ENCODE measurements around the gene OAS3.
"Not testable (repeated sequence)": the region's sequence is repeated elsewhere in the genome, so short reads cannot be mapped to it uniquely, and the experiment has no call there.

OAS3 gene

GRCh38 chr12:112916270-112916669 is 22.0 kb upstream of the OAS3 start:
- Histone ChIP-seq H3K4me3 (replicated peaks; ENCODE audit: low read depth, low read length) (no peak overlapping the region), H3K27me3 (replicated peaks; ENCODE audit: control insufficient read depth, insufficient read depth, low read length) (no peaks in the 10 kb centered on the region), H3K36me3 (ENCODE audit: control insufficient read depth, insufficient read depth, low read length) (peaks cover 28% of the 10 kb centered on the region)
- DNase-seq (ENCODE audit: extremely low read depth, insufficient read length), result no peak
- TF ChIP-seq CTCF (IDR thresholded peaks at IDR 0.05; ENCODE audit: insufficient read depth, low read length, poor library complexity, severe bottlenecking), result no peak

GRCh38 chr12:112919121-112919520 is 19.2 kb upstream of the OAS3 start:
- H3K4me3 ChIP-seq (replicated peaks; ENCODE audit: low read depth, low read length), result no peak overlapping the region
- no peak for TF ChIP-seq CTCF (IDR thresholded peaks at IDR 0.05; ENCODE audit: insufficient read depth, low read length, poor library complexity, severe bottlenecking)

GRCh38 chr12:112924986-112925385 is 13.3 kb upstream of the OAS3 start:
- H3K27me3 ChIP-seq (replicated peaks; ENCODE audit: control insufficient read depth, insufficient read depth, low read length), result no peaks in the 10 kb centered on the region
- TF ChIP-seq CTCF (IDR thresholded peaks at IDR 0.05; ENCODE audit: insufficient read depth, low read length, poor library complexity, severe bottlenecking), result no peak
- H3K36me3 ChIP-seq (ENCODE audit: control insufficient read depth, insufficient read depth, low read length), result peaks cover 4% of the 10 kb centered on the region
- DNase-seq (ENCODE audit: extremely low read depth, insufficient read length), result no peak
- H3K4me3 ChIP-seq (replicated peaks; ENCODE audit: low read depth, low read length), result no peak overlapping the region

More at GRCh38 chr12:112919121-112919520, 19.2 kb upstream of the OAS3 start:
- no peaks in the 10 kb centered on the region for H3K27me3 ChIP-seq (replicated peaks; ENCODE audit: control insufficient read depth, insufficient read depth, low read length)
- peaks cover 24% of the 10 kb centered on the region for H3K36me3 ChIP-seq (ENCODE audit: control insufficient read depth, insufficient read depth, low read length)
- DNase-seq (ENCODE audit: extremely low read depth, insufficient read length), result no peak

GRCh38 chr12:112926416-112927033 is 11.7 kb upstream of the OAS3 start:
- not testable (repeated sequence) for H3K27me3 ChIP-seq (replicated peaks; ENCODE audit: control insufficient read depth, insufficient read depth, low read length); H3K36me3 ChIP-seq (ENCODE audit: control insufficient read depth, insufficient read depth, low read length); DNase-seq (ENCODE audit: extremely low read depth, insufficient read length); H3K4me3 ChIP-seq (replicated peaks; ENCODE audit: low read depth, low read length)

- TF ChIP-seq CTCF (IDR thresholded peaks at IDR 0.05; ENCODE audit: insufficient read depth, low read length, poor library complexity, severe bottlenecking), result no peak
- Histone ChIP-seq H3K4me3 (replicated peaks; ENCODE audit: low read depth, low read length) (no peak overlapping the region), H3K27me3 (replicated peaks; ENCODE audit: control insufficient read depth, insufficient read depth, low read length) (no peaks in the 10 kb centered on the region), H3K36me3 (ENCODE audit: control insufficient read depth, insufficient read depth, low read length) (no peaks in the 10 kb centered on the region)
- DNase-seq (ENCODE audit: extremely low read depth, insufficient read length), result no peak
Measured at GRCh38 chr12:112927475-112927874, 10.8 kb upstream of the OAS3 start.

- TF ChIP-seq CTCF (IDR thresholded peaks at IDR 0.05; ENCODE audit: insufficient read depth, low read length, poor library complexity, severe bottlenecking), result no peak
- no peak for DNase-seq (ENCODE audit: extremely low read depth, insufficient read length)
- H3K27me3 ChIP-seq (replicated peaks; ENCODE audit: control insufficient read depth, insufficient read depth, low read length), result no peaks in the 10 kb centered on the region
- no peaks in the 10 kb centered on the region for H3K36me3 ChIP-seq (ENCODE audit: control insufficient read depth, insufficient read depth, low read length)
- H3K4me3 ChIP-seq (replicated peaks; ENCODE audit: low read depth, low read length), result no peak overlapping the region
Measured at GRCh38 chr12:112927925-112928324, 10.3 kb upstream of the OAS3 start.
